ENCODE measurements around the gene PTPRB. TPM values are rescaled to one million over a fixed set of nuclear protein-coding genes. Genes with fewer than 3 reads are reported as not detected.

PTPRB gene
- total RNA-seq, 1 donor from 2014 or later: 19.3 TPM

GRCh38 chr12:70645494-70646317 lies 8.5 kb upstream of the PTPRB start:
- peak overlapping the region in 1 of 3 donors; percentile 26 for H3K4me3 ChIP-seq (ENCODE audit: low read length in 3 of 3)
- no peaks in the 10 kb centered on the region for H3K27me3 ChIP-seq (ENCODE audit: control insufficient read depth in 3 of 3, insufficient read depth in 3 of 3, low read length in 3 of 3)
- peak overlapping the region; percentile 49 for H3K27ac ChIP-seq (ENCODE audit: low read depth, low read length)
- no peaks in the 10 kb centered on the region for H3K36me3 ChIP-seq (ENCODE audit: control insufficient read depth in 3 of 3, insufficient read depth in 3 of 3, low read length in 3 of 3)
- H3K4me1 ChIP-seq (ENCODE audit: control insufficient read depth in 3 of 3, insufficient read depth in 3 of 3, low read length in 3 of 3): peaks cover 4 to 19% (median 5%) of the 10 kb centered on the region in 3 donors
- no peaks in the 10 kb centered on the region for H3K9me3 ChIP-seq (ENCODE audit: control insufficient read depth in 3 of 3, low read length in 3 of 3)
- peak overlapping the region in 1 of 3 donors; percentile 24 for H3K9ac ChIP-seq (ENCODE audit: low read depth in 1 of 3, low read length in 3 of 3)

- Histone ChIP-seq H3K4me3 (ENCODE audit: low read length in 3 of 3) (no peak overlapping the region), H3K27me3 (ENCODE audit: control insufficient read depth in 3 of 3, insufficient read depth in 3 of 3, low read length in 3 of 3) (no peaks in the 10 kb centered on the region), H3K27ac (ENCODE audit: low read depth, low read length) (peak overlapping the region; percentile 49), H3K9me3 (ENCODE audit: control insufficient read depth in 3 of 3, low read length in 3 of 3) (no peaks in the 10 kb centered on the region), H3K4me1 (ENCODE audit: control insufficient read depth in 3 of 3, insufficient read depth in 3 of 3, low read length in 3 of 3) (peaks cover 4 to 19% (median 5%) of the 10 kb centered on the region in 3 donors), H3K9ac (ENCODE audit: low read depth in 1 of 3, low read length in 3 of 3) (no peak overlapping the region), H3K36me3 (ENCODE audit: control insufficient read depth in 3 of 3, insufficient read depth in 3 of 3, low read length in 3 of 3) (no peaks in the 10 kb centered on the region)
These were observed 7.6 kb upstream of the PTPRB start for GRCh38 chr12:70644861-70645260.

GRCh38 chr12:70643939-70644338 lies 6.7 kb upstream of the PTPRB start:
- Histone ChIP-seq H3K4me3 (ENCODE audit: low read length in 3 of 3) (no peak overlapping the region), H3K9ac (ENCODE audit: low read depth in 1 of 3, low read length in 3 of 3) (no peak overlapping the region), H3K9me3 (ENCODE audit: control insufficient read depth in 3 of 3, low read length in 3 of 3) (no peaks in the 10 kb centered on the region), H3K36me3 (ENCODE audit: control insufficient read depth in 3 of 3, insufficient read depth in 3 of 3, low read length in 3 of 3) (no peaks in the 10 kb centered on the region), H3K27me3 (ENCODE audit: control insufficient read depth in 3 of 3, insufficient read depth in 3 of 3, low read length in 3 of 3) (no peaks in the 10 kb centered on the region), H3K4me1 (ENCODE audit: control insufficient read depth in 3 of 3, insufficient read depth in 3 of 3, low read length in 3 of 3) (peaks cover 4 to 19% (median 5%) of the 10 kb centered on the region in 3 donors), H3K27ac (ENCODE audit: low read depth, low read length) (no peak overlapping the region)

- Histone ChIP-seq H3K4me3 (ENCODE audit: low read length in 3 of 3) (no peak overlapping the region), H3K27ac (ENCODE audit: low read depth, low read length) (no peak overlapping the region), H3K9me3 (ENCODE audit: control insufficient read depth in 3 of 3, low read length in 3 of 3) (no peaks in the 10 kb centered on the region), H3K4me1 (ENCODE audit: control insufficient read depth in 3 of 3, insufficient read depth in 3 of 3, low read length in 3 of 3) (peaks cover 4 to 13% (median 5%) of the 10 kb centered on the region in 3 donors), H3K9ac (ENCODE audit: low read depth in 1 of 3, low read length in 3 of 3) (no peak overlapping the region), H3K27me3 (ENCODE audit: control insufficient read depth in 3 of 3, insufficient read depth in 3 of 3, low read length in 3 of 3) (no peaks in the 10 kb centered on the region), H3K36me3 (ENCODE audit: control insufficient read depth in 3 of 3, insufficient read depth in 3 of 3, low read length in 3 of 3) (no peaks in the 10 kb centered on the region)
These were observed 4.5 kb upstream of the PTPRB start for GRCh38 chr12:70641691-70642090.

- peaks cover 4 to 6% (median 5%) of the 10 kb centered on the region in 3 donors for H3K4me1 ChIP-seq (ENCODE audit: control insufficient read depth in 3 of 3, insufficient read depth in 3 of 3, low read length in 3 of 3)
These were observed 3.7 kb upstream of the PTPRB start for GRCh38 chr12:70640901-70641300.

GRCh38 chr12:70639535-70639934 lies 2.3 kb upstream of the PTPRB start:
- no peak overlapping the region for H3K4me3 ChIP-seq (ENCODE audit: low read length in 3 of 3)

More at GRCh38 chr12:70640901-70641300, 3.7 kb upstream of the PTPRB start:
- H3K27ac ChIP-seq (ENCODE audit: low read depth, low read length): no peak overlapping the region
- H3K9ac ChIP-seq (ENCODE audit: low read depth in 1 of 3, low read length in 3 of 3): no peak overlapping the region
- H3K4me3 ChIP-seq (ENCODE audit: low read length in 3 of 3): no peak overlapping the region
- no peaks in the 10 kb centered on the region for H3K36me3 ChIP-seq (ENCODE audit: control insufficient read depth in 3 of 3, insufficient read depth in 3 of 3, low read length in 3 of 3)
- no peaks in the 10 kb centered on the region for H3K9me3 ChIP-seq (ENCODE audit: control insufficient read depth in 3 of 3, low read length in 3 of 3)
- H3K27me3 ChIP-seq (ENCODE audit: control insufficient read depth in 3 of 3, insufficient read depth in 3 of 3, low read length in 3 of 3): no peaks in the 10 kb centered on the region

GRCh38 chr12:70638639-70639360 lies 1.6 kb upstream of the PTPRB start:
- H3K4me1 ChIP-seq (ENCODE audit: control insufficient read depth in 3 of 3, insufficient read depth in 3 of 3, low read length in 3 of 3): no peaks in the 10 kb centered on the region
- H3K36me3 ChIP-seq (ENCODE audit: control insufficient read depth in 3 of 3, insufficient read depth in 3 of 3, low read length in 3 of 3): no peaks in the 10 kb centered on the region
- no peaks in the 10 kb centered on the region for H3K27me3 ChIP-seq (ENCODE audit: control insufficient read depth in 3 of 3, insufficient read depth in 3 of 3, low read length in 3 of 3)
- no peak overlapping the region for H3K4me3 ChIP-seq (ENCODE audit: low read length in 3 of 3)
- no peak overlapping the region for H3K27ac ChIP-seq (ENCODE audit: low read depth, low read length)
- H3K9me3 ChIP-seq (ENCODE audit: control insufficient read depth in 3 of 3, low read length in 3 of 3): no peaks in the 10 kb centered on the region
- H3K9ac ChIP-seq (ENCODE audit: low read depth in 1 of 3, low read length in 3 of 3): no peak overlapping the region

More at GRCh38 chr12:70639535-70639934, 2.3 kb upstream of the PTPRB start:
- H3K4me1 ChIP-seq (ENCODE audit: control insufficient read depth in 3 of 3, insufficient read depth in 3 of 3, low read length in 3 of 3): no peaks in the 10 kb centered on the region
- no peak overlapping the region for H3K27ac ChIP-seq (ENCODE audit: low read depth, low read length)
- H3K9ac ChIP-seq (ENCODE audit: low read depth in 1 of 3, low read length in 3 of 3): no peak overlapping the region
- no peaks in the 10 kb centered on the region for H3K9me3 ChIP-seq (ENCODE audit: control insufficient read depth in 3 of 3, low read length in 3 of 3)
- no peaks in the 10 kb centered on the region for H3K36me3 ChIP-seq (ENCODE audit: control insufficient read depth in 3 of 3, insufficient read depth in 3 of 3, low read length in 3 of 3)
- no peaks in the 10 kb centered on the region for H3K27me3 ChIP-seq (ENCODE audit: control insufficient read depth in 3 of 3, insufficient read depth in 3 of 3, low read length in 3 of 3)

- H3K4me1 ChIP-seq (ENCODE audit: control insufficient read depth in 3 of 3, insufficient read depth in 3 of 3, low read length in 3 of 3): no peaks in the 10 kb centered on the region
- peak overlapping the region; percentile 44 for H3K27ac ChIP-seq (ENCODE audit: low read depth, low read length)
- no peaks in the 10 kb centered on the region for H3K36me3 ChIP-seq (ENCODE audit: control insufficient read depth in 3 of 3, insufficient read depth in 3 of 3, low read length in 3 of 3)
- H3K9ac ChIP-seq (ENCODE audit: low read depth in 1 of 3, low read length in 3 of 3): no peak overlapping the region
- no peaks in the 10 kb centered on the region for H3K27me3 ChIP-seq (ENCODE audit: control insufficient read depth in 3 of 3, insufficient read depth in 3 of 3, low read length in 3 of 3)
- peak overlapping the region in 1 of 3 donors; percentile 3 for H3K4me3 ChIP-seq (ENCODE audit: low read length in 3 of 3)
- H3K9me3 ChIP-seq (ENCODE audit: control insufficient read depth in 3 of 3, low read length in 3 of 3): no peaks in the 10 kb centered on the region
These were observed 1.5 kb downstream of the PTPRB start for GRCh38 chr12:70635755-70636154.

- H3K36me3 ChIP-seq (ENCODE audit: control insufficient read depth in 3 of 3, insufficient read depth in 3 of 3, low read length in 3 of 3): no peaks in the 10 kb centered on the region
- no peak overlapping the region for H3K4me3 ChIP-seq (ENCODE audit: low read length in 3 of 3)
- H3K9ac ChIP-seq (ENCODE audit: low read depth in 1 of 3, low read length in 3 of 3): no peak overlapping the region
- no peaks in the 10 kb centered on the region for H3K27me3 ChIP-seq (ENCODE audit: control insufficient read depth in 3 of 3, insufficient read depth in 3 of 3, low read length in 3 of 3)
- H3K27ac ChIP-seq (ENCODE audit: low read depth, low read length): no peak overlapping the region
- H3K4me1 ChIP-seq (ENCODE audit: control insufficient read depth in 3 of 3, insufficient read depth in 3 of 3, low read length in 3 of 3): no peaks in the 10 kb centered on the region
- no peaks in the 10 kb centered on the region for H3K9me3 ChIP-seq (ENCODE audit: control insufficient read depth in 3 of 3, low read length in 3 of 3)
These were observed 8.3 kb downstream of the PTPRB start for GRCh38 chr12:70628701-70629480.
